ENCODE measurements around the gene ARHGAP28. TPM values are rescaled to one million over a fixed set of nuclear protein-coding genes. Genes with fewer than 3 reads are reported as not detected.
A peak's percentile ranks its signal among the peaks of the same experiment; 100 is the strongest.

Gene ARHGAP28
- total RNA-seq, result 1 to 10 TPM; 1.8 to 3.5 TPM
- long read RNA-seq, result 0 reads

GRCh38 chr18:6729247-6730091 lies at the start of gene ARHGAP28:
TSS of gene ARHGAP28 (plus strand) at chr18:6729716. CDS start at chr18:6729822, 106 bp downstream.
- ATAC-seq (peak; percentile 96 to 97), DNase-seq (peak; percentile 83)
- intact Hi-C loops (cut with DNase I), result no loop called here

GRCh38 chr18:6681331-6681875 lies 48.1 kb upstream of the ARHGAP28 start:
- intact Hi-C loops (cut with DNase I), result no loop called here
- no peak for ATAC-seq
- DNase-seq, result no peak

- ATAC-seq, result peak; percentile 23 to 68
- intact Hi-C loops (cut with DNase I), result no loop called here
- no peak for DNase-seq
Measured at GRCh38 chr18:6682437-6683111, 46.9 kb upstream of the ARHGAP28 start.

GRCh38 chr18:6683112-6683876 lies 46.2 kb upstream of the ARHGAP28 start:
- ATAC-seq, result peak in 1 of 2 donors; percentile 74
- intact Hi-C loops (cut with DNase I), result no loop called here
- peak; percentile 45 for DNase-seq

- DNase-seq (no peak), ATAC-seq (no peak)
- intact Hi-C loops (cut with DNase I), result no loop called here
Measured at GRCh38 chr18:6687676-6688075, 41.8 kb upstream of the ARHGAP28 start.

GRCh38 chr18:6708890-6709289 lies 20.6 kb upstream of the ARHGAP28 start:
- intact Hi-C loops (cut with DNase I), result no loop called here
- no peak for DNase-seq
- no peak for ATAC-seq

GRCh38 chr18:6711467-6711866 lies 18.0 kb upstream of the ARHGAP28 start:
- intact Hi-C loops (cut with DNase I), result no loop called here
- ATAC-seq (no peak), DNase-seq (no peak)

- intact Hi-C loops (cut with DNase I), result no loop called here
- ATAC-seq (no peak), DNase-seq (no peak)
Measured at GRCh38 chr18:6712401-6712800, 17.1 kb upstream of the ARHGAP28 start.

- no peak for DNase-seq
- intact Hi-C loops (cut with DNase I), result no loop called here
- peak in 1 of 2 donors; percentile 38 for ATAC-seq
Measured at GRCh38 chr18:6714010-6714409, 15.5 kb upstream of the ARHGAP28 start.

- ATAC-seq (no peak), DNase-seq (no peak)
- intact Hi-C loops (cut with DNase I), result no loop called here
Measured at GRCh38 chr18:6718267-6718666, 11.2 kb upstream of the ARHGAP28 start.

GRCh38 chr18:6719098-6719846 lies 10.2 kb upstream of the ARHGAP28 start:
- intact Hi-C loops (cut with DNase I), result no loop called here
- no peak for ATAC-seq
- no peak for DNase-seq

GRCh38 chr18:6719910-6720683 lies 9.4 kb upstream of the ARHGAP28 start:
- no peak for DNase-seq
- no peak for ATAC-seq
- intact Hi-C loops (cut with DNase I), result no loop called here

GRCh38 chr18:6721755-6722154 lies 7.8 kb upstream of the ARHGAP28 start:
- ATAC-seq, result no peak
- no peak for DNase-seq
- intact Hi-C loops (cut with DNase I), result no loop called here

- ATAC-seq, result peak in 1 of 2 donors; percentile 15
- DNase-seq, result no peak
- intact Hi-C loops (cut with DNase I), result no loop called here
Measured at GRCh38 chr18:6722690-6723089, 6.8 kb upstream of the ARHGAP28 start.

- intact Hi-C loops (cut with DNase I), result no loop called here
- DNase-seq (no peak), ATAC-seq (no peak)
Measured at GRCh38 chr18:6724331-6724730, 5.2 kb upstream of the ARHGAP28 start.

- no peak for ATAC-seq
- no peak for DNase-seq
- intact Hi-C loops (cut with DNase I), result no loop called here
Measured at GRCh38 chr18:6728331-6728730, 1.2 kb upstream of the ARHGAP28 start.

GRCh38 chr18:6728809-6729246 lies 688 bp upstream of the ARHGAP28 start:
- ATAC-seq (peak in 1 of 2 donors; percentile 69), DNase-seq (no peak)
- intact Hi-C loops (cut with DNase I), result no loop called here

All from left cardiac atrium (tissue), 4 donors.